Gastrocnemius medialis (tissue), 4 donors: ENCODE data around the gene IQSEC2.

ENCODE experiments used
- POLR2A ChIP-seq, 2 donors: fragments of 450-650 bp; IDR thresholded peaks; one replicate each; pipeline ENCODE4 v1.6.1; 2017; ENCODE audit warnings: antibody characterized with exemption in 2 of 2, mild to moderate bottlenecking in 2 of 2, moderate library complexity in 2 of 2
- TF ChIP-seq, protein P1 (sequence below), 5 experiments: fragments of 450-650 bp in 3 of 5; fragments of 200-600 bp in 2 of 5; sonication (generic) in 2 of 5; IDR thresholded peaks in 4 of 5; conservative IDR thresholded peaks in 1 of 5; 1 replicate in 4 of 5; 2 replicates in 1 of 5; pipeline ENCODE4 v1.5.1; 2016 to 2019; ENCODE audit warnings: antibody characterized with exemption in 5 of 5, mild to moderate bottlenecking in 3 of 5, moderate library complexity in 3 of 5

DNA sequence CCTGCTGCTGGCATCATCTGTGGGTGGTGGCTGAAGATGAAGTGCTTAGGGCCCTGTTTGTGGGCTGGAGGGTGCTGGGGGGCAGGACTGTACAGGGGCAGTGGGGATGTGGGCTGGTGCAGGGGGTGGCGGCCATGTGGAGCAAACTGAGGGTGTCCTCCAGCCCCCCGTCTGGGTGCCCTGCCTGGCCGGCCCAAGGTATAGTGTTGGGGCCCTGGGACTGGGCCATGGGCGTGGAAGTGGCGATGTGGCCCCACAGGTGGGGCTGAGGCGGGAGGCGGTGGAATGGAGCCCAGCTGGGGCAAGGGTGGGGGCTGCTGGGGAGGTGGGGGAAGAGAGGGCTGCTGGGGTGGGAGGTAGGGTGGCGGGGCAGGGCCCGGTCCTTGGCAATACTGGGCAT lies 46.9 kb downstream of the IQSEC2 start:
- TF ChIP-seq, protein P1, sequence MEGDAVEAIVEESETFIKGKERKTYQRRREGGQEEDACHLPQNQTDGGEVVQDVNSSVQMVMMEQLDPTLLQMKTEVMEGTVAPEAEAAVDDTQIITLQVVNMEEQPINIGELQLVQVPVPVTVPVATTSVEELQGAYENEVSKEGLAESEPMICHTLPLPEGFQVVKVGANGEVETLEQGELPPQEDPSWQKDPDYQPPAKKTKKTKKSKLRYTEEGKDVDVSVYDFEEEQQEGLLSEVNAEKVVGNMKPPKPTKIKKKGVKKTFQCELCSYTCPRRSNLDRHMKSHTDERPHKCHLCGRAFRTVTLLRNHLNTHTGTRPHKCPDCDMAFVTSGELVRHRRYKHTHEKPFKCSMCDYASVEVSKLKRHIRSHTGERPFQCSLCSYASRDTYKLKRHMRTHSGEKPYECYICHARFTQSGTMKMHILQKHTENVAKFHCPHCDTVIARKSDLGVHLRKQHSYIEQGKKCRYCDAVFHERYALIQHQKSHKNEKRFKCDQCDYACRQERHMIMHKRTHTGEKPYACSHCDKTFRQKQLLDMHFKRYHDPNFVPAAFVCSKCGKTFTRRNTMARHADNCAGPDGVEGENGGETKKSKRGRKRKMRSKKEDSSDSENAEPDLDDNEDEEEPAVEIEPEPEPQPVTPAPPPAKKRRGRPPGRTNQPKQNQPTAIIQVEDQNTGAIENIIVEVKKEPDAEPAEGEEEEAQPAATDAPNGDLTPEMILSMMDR (IDR thresholded peaks at IDR 0.05 in 4 of 5, conservative IDR thresholded peaks at IDR 0.05 in 1 of 5) = no peak
- no peak for TF ChIP-seq POLR2A (IDR thresholded peaks at IDR 0.05)
